Stimulated activated CD8-positive, alpha-beta memory T cell treated with anti-CD3 and anti-CD28 coated beads, Interleukin-7, amount 100 ng/mL, for 48 hours (primary cell): Measurements from ENCODE around the gene OXNAD1.
"Not testable (repeated sequence)": the region's sequence is repeated elsewhere in the genome, so short reads cannot be mapped to it uniquely, and the experiment has no call there.

Experiments
- DNase-seq, 2 donors: peaks; one replicate each; pipeline ENCODE4 v3.0.0-alpha.2; 2020; ENCODE audit warnings: low read depth in 1 of 2; ENCODE audit errors: extremely low read depth in 1 of 2

OXNAD1 gene

DNA sequence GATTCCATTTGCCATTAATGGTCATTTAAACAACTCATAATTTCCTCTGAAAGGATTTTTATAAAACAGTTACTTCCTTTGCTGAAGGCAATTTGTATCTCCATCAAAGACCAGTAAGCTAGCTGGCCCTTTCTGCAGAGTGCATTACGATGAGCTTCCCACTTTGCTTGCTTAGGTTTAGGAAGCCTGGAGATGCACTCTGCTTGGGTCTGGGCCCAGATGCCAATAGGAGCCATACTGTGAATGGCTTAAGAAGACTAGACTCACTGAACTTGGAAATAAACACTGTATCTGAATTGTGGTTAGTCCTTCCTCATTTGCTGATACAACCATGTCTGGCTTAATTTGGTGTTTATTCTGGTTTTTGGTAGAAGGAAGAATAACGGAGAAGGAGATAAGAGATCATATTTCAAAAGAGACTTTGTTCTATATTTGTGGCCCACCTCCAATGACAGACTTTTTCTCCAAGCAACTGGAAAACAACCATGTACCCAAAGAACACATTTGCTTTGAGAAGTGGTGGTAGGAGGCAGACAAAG, 38.1 kb downstream of the OXNAD1 start:
- DNase-seq = no peak

DNA sequence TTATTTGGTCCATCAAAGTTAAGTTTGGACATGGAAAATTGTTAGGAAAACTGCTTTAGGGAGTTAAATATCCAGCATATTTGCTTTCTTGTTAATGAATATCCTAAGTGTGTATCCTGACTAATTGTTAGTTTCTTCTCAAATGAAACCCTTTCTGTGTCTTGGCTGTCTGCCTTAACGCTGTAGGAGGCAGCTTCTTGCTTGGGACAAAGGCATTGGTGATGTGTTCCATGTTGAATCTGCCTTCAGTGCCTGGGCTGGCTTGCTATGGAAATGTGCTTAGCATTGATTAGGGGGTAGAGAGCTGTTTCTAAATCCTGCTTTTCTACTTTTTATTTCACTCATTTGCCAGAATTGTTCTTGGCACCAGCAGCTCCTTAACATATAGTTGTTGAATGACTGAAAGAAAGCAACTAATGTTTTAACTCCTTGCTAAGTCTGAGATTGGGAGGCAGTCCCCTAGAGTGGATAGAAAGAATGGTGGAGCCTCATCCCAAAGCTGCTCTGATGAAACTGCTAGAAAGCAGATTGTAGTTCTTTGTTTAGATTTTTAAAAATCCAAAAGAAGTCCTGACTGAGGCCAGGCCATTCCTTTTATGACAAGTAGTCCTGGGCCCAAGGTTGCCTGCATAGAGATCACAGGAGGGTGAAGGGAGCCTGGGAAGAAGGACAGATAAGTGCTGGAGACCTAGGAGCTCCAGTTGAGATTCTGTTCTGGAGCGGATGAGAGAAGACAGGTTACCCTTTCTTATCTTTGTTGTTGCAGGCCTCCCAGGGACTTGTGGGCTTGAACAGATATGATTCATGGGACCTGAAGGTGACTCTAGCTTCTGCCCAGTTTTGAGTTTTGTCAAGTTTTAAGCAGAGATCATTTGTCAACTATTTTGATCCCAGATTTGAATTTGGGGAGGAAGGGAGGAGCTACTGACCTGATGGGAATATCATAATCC, 39.3 kb downstream of the OXNAD1 start:
- DNase-seq = no peak

DNA sequence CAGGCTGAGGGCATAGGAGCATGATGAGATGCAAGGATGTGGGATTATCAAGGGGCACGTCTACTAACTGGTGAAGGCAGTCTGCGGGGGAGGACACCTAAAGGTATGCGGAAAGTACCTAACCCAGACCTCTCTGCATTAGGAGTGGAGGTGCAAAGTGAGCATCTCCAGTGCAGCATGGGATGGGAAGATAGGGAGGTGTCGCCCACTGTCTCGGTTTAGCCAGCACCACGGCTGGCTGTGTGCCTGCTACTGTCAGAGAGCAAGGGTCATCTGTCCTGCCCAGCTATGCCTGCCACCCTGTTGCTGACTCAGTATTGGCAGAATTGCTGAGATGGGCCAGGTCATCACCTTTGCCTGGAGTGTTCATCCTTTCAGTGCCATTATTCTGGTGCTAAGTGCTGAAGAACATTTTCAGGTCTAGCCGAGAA, 40.1 kb downstream of the OXNAD1 start:
- peak in 1 of 2 donors; percentile 47 for DNase-seq

DNA sequence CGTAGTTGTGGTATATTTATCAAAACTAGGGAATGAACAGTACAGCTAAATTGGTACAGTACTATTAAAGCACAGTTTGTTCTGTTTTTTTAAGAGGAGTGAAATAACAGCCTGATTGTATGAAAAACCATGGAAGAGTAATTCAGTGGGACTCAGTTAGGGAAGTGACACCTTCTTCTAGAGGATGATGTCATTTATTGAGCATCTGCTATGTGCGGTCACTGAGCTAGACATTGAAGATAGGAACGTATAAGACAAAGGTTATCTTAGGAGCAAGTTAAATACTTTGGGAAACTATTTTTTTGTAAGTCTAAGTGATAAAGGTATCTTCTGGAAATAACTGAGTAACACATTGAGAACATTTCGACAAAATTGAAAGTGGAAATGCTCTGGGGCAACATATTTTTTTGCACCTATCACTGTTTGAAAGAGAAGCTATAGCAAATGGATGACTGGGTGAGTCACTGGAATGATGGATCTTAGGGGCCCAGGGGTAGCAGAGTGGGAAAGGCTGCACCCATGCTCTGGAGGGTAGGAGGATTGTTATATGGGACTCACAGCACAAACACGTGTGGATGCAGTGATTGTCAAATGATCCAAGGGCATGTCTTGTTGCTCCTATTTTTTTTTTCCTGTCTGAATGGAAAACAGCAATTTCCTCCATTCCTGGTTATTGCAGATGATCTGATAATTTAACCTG, 43.0 kb downstream of the OXNAD1 start:
- DNase-seq = no peak

DNA sequence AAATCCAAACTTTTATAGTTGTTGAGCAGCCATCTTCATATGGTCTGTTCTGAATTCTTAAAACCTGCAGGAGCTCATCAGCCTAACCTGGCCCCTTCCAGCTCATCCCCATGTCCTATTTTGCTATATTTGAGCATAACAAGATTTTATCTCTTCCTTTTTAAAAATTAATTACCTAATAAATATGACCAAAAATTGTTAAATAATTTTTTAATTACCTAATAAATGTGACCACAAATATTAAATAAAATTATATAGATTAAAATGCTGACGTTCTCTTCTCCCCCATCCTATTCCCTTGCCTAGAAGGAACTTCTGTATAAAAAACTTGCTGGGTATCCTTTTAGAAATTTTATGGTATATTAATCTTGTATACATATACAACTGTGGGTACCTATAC, 43.7 kb downstream of the OXNAD1 start:
- no peak for DNase-seq

DNA sequence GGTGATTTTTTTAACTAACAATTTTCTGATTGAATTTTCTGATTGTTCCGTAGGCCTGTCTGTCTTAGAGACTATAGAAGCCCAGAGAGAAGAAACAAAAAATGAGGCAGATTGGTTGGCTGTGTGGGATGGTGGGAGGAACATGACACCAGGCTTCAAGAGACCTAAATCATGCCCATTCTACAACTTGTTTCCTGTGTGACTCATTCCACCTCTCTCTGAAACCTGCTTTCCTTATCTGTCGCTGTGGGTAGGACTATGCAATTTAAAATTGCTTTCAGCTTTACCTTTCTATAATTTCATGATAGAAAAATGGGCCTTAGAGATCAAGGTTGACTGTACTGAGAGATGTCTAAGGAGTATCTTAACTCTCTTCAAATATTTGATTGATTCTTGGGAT, 44.5 kb downstream of the OXNAD1 start:
- DNase-seq = peak in 1 of 2 donors; percentile 44

DNA sequence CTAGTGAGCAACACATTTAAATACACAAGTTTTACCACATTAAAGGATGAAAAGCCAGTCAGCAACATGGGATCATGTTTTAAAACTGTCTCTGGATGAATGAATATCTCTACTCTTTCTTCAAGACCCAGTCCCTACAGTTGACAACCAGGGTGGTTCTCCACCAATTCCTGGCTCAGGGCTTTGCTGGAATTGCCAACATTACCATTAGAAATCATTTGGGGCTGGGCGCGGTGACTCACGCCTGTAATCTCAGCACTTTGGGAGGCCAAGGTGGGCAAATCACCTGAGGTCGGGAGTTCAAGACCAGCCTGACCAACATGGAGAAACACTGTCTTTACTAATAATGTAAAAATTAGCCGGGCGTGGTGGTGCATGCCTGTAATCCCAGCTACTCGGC, 45.5 kb downstream of the OXNAD1 start:
- not testable (repeated sequence) for DNase-seq

DNA sequence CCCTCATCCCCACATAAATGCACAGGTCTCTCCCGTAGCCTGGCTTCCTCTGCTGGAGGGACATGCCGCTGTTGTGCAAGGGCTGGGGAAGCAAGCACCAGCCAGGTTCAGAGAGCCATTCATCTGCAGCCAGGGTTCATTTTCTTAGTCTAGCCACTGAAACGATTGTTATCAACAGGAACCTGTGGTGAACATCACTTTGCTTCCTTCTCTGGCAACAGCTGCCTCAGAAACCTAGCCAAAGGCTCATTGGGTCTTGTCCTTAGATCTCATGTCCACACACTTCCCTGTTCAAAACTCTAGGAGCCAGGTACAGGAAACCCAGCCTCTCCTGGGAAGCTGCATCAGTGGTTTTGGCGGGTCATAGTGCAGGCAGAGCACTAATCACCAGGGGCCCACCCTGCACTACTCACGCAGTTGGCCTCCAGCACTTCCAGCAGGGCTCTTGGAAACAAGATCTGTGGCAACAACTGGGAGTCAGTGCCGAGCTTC, 47.0 kb downstream of the OXNAD1 start:
- no peak for DNase-seq

DNA sequence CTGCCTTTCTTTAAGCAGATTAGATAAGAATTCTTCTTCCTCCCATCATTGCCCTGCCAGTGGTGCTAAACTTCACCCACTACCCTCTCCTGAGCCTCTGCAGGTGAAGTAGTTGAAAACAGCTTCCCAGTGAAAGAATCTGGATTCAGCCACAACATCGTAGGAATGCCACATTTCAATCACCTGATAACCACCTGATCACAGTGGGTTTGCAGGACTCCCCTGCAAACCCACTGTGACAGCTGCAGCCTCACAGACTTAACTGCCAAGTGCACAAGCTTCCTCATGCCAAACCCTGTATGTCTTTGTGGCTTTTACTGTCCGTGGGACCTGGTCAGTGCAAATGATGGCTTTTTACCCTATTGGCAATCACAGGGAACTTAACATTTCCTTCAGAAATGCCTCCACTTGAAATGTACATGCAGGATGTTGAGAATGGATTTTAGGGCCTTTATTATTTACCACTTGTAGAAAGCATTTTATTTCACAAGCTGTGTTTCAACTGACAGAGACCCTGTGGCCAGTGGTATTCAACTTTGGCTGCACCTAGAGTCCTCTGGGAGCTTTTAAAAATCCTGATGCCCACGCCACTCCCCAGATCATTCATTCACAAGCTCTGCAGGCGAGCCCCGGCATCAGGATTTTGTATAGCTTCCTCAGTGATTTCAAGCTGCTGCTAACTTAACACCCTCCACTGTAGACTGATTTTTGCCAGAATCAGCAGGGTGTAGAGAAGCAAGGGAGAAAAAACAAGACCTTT, 49.1 kb downstream of the OXNAD1 start:
- DNase-seq = no peak

DNA sequence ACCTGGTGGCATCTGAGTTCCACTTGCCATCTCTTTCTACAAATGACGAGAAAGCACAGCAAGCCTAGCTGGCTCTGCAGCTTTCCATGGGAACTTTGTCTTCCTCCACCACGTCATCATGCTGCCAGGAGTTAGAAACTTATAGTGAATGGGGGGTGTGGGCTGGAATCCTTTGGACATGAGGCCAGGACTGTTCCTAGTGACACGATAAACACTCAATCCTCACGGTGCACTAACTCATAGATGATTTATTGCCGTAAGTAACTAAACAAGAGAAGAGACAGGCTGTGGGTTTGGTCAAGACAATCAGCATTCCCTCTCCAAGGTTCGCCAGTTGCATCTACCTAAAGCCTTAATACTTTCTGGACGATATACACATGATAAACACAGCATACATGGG, 50.6 kb downstream of the OXNAD1 start:
- DNase-seq = no peak

DNA sequence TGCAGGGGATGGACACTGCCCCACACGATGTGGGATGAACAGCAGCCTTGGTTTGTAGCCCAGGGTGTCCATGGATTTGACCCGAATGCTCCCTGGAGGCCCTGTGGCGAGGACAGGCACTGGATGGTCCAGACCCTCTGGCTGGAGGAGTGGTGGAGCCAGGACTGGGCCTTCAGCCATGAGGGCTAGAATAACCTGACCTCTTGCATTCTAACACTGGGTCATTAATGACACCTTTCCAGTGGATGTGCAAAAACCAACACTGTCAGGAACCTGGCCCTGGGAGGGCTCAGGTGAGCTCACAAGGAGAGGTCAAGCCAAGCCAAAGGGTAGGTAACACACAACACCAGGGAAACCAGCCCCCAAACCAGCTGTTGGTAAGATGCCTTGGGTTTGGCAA, 51.4 kb downstream of the OXNAD1 start:
- DNase-seq = no peak

DNA sequence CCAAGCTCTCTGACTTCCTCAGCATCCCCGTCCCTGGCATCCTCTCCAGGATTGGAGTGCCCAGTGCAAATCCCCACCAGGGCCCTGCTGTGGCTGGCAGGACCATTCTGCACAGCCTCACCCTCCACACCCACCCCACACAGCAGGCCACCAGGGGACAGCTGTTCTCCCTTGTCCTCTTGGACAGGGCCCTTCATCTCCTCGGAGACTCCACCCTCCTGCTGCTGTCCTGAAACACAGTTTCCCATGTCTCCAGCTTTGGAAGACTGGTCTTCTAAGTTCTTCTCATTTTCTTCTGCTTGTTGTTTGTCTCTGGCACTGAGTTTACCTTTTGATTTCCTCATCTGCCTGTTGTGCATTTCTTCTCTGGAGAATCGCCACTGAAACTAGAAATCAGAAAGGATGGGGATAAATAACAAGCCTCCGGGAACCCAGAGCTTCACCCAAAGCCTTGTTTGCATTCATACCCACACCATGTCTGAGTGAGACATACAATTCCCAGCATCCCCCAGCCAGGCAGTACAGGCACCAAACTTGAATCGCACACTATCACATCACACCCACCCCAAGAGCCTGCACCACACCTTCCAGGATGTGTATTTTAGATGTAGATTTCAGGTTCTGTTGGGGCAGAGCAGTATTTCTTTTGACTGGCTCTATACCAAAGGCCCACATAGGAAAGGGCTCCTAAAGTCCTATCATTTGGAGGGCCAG, 52.0 kb downstream of the OXNAD1 start:
- no peak for DNase-seq

DNA sequence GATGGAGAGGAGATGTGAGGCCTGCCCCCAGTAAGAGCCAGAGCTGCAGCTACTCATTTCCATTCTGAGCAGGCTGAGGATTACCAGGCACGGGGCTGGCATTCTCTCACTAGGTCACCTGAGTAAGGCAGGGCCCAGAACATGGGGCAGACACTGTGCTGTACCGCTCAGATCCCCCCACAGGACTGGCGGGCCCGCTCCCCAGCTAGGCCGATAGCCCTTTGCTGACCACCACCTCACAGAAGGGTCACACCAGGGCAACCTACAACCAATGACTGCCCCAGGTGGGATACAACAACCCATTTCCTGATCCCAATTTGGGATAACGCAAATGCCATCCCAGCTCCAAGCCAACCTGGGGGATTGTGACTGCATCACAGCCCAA, 52.5 kb downstream of the OXNAD1 start:
- DNase-seq = no peak

DNA sequence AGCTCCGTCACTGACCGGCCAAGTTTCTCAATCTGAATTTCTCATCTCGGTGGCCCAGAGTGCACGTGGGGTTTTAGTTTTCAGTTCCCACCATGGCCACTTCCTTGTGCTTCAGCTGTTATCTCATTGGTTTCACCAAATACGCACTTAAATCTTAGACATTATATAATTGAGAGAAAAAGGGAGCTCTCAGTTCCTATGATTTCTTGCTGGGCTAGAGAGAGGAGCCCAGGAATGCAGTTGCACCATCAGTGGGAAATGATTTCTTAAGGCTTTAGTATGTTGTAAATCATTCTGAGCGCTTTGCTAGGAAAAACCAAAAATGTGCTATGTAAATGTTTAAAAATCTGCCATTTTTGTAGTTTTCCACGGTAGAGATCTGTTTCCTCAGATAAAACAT, 53.2 kb downstream of the OXNAD1 start:
- DNase-seq = no peak

DNA sequence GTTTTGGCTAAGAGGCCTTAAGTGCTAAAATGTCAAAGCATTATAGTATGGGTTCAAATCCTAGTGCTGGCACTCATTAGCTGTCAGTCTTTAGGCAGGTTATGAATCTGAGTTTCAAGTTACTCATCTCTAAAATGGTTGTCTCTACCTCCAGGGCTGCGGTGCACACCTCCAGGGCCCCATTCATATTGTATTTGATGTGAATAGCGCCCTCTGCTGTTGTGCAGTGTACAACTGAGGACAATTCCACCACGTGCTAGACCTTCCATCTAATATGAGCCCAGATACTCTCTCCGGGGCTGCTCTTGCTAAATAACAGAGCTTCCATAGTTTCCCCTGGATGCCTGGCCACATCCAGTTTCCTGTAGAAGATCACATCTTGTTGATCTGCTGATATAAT, 54.3 kb downstream of the OXNAD1 start:
- DNase-seq = peak; percentile 50 to 81

DNA sequence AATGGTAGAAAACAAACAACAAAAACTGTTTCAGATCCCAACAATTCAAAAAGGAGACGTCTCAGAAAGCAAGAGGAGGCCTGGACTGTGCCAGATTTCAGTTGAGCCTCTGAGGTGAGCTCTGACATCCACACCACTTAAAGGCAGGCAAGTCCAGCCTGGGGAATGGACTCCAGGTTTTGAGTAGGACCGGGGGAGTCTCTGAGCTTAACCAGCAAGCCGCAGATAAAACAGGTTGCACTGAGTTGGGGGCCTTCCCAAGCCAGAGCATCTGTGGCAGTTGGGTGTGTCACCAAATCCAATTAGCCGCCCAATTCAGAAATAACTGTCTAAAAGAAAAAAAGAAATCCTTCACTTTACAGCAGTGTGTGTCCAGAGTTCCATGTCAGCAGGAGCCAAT, 54.7 kb downstream of the OXNAD1 start:
- no peak for DNase-seq

DNA sequence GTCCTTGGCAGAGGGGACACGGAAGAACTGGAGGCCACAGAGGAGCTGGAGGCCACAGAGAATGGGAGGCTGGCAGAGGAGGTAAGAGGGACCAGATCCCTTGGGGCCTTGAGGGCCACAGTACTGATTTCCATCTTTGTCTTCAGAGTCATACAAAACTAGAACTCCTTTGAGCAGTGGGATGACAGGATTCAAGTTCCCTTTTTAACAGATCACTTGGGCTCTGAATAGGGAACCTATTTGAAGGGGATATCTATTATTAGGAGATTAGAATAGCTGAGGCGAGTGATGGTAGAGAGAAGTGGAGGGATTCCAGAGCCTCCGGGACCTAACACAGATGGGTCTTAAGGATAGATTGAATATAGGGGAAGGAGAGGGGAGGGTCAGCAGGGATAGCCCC, 55.7 kb downstream of the OXNAD1 start:
- DNase-seq = no peak

DNA sequence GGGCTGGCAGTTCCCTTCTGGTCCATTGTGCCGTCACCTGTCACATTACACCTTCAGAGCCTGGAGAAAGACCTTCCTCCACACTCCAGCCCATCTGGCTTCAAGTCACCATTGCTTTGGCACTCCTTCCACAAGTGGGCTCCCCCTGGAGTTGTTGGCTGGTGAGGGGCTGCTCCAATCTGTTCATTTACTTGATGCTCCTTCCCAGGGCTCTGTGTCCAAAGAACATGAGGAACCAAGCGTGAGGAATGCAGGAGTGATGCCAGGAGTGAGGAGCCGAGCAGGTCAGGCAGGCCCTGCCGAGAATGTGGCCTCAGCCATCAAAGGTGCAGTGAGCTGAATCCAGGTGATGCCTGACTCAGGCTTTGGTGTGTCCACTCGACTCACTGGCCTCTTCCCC, 57.2 kb downstream of the OXNAD1 start:
- no peak for DNase-seq

DNA sequence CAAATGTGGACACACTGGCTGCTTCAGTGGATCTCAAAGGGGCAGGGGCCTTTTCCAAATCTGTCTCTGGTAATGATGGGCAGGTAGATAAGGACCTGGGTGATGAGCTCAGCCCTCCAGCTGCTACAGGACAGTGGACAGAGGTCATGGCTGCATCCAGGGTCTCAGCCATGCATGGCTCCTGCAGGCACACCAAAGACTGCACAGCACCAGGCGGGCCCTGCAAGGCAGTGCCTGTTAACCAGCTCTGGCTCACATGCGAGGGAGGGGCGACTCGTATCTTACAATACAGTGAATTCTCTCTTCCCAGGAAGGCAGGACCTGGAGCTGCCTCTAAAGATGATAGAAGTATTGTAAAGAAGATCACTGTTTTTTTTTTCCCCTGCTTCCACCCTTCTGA, 58.7 kb downstream of the OXNAD1 start:
- no peak for DNase-seq

DNA sequence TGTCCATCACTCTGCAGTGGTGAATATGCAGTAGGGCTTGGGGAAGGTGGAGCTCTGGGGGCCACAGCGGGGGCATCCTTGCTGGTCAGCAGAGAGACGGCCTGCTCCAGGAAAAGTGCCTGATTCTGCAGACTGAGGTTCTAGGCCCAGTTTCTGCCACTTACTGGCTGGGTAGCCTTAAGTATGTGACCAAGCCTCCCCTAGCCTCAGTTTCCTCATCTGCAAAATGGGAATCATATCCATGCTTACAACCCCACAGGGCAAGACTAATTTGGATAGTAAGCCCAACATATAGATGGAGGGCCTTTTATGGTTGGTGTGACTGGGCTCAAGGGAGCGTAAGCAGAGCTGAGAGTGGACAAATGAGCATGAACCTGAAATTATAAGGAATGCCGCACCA, 60.8 kb downstream of the OXNAD1 start:
- no peak for DNase-seq
